ENCODE data around the gene URM1.
"Not testable (repeated sequence)": the region's sequence is repeated elsewhere in the genome, so short reads cannot be mapped to it uniquely, and the experiment has no call there.

Gene URM1

GRCh38 chr9:128412120-128412790 lies 41.1 kb downstream of the URM1 start:
- DNase-seq (ENCODE audit: low spot score), result peak; percentile 64
- peak; percentile 22 for TF ChIP-seq CTCF (IDR thresholded peaks at IDR 0.05; ENCODE audit: extremely low read depth, missing control alignments)

- DNase-seq (ENCODE audit: low spot score), result not testable (repeated sequence)
These were observed 42.6 kb downstream of the URM1 start for GRCh38 chr9:128413728-128414127.

DNA sequence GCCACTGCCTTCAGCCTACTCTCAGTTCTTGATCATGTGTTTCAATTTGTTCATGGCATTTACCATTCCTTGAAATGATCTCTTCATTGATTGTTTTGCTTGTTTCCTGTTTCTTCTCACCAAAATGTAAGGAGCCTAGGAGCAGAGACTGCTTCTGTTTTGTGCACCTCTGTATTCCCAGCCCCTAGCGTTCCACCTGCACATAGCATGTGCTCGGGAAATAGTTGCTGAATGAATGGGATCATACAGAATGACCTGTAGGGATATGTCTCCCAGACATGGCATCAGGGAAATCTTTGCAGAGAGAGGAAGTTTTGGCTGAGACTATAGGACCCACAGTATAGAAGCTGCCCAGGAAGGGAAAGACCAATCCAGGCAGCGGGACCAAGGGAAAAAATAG lies 43.3 kb downstream of the URM1 start:
- no peak for DNase-seq (ENCODE audit: low spot score)
- TF ChIP-seq CTCF (IDR thresholded peaks at IDR 0.05; ENCODE audit: extremely low read depth, missing control alignments), result no peak

- DNase-seq (ENCODE audit: low spot score), result no peak
- TF ChIP-seq CTCF (IDR thresholded peaks at IDR 0.05; ENCODE audit: extremely low read depth, missing control alignments), result no peak
These were observed 44.1 kb downstream of the URM1 start for GRCh38 chr9:128415281-128415680.

- no peak for DNase-seq (ENCODE audit: low spot score)
- no peak for TF ChIP-seq CTCF (IDR thresholded peaks at IDR 0.05; ENCODE audit: extremely low read depth, missing control alignments)
These were observed 44.8 kb downstream of the URM1 start for GRCh38 chr9:128416014-128416413.

GRCh38 chr9:128416432-128417019 lies 45.4 kb downstream of the URM1 start:
- TF ChIP-seq CTCF (IDR thresholded peaks at IDR 0.05; ENCODE audit: extremely low read depth, missing control alignments), result no peak

DNA sequence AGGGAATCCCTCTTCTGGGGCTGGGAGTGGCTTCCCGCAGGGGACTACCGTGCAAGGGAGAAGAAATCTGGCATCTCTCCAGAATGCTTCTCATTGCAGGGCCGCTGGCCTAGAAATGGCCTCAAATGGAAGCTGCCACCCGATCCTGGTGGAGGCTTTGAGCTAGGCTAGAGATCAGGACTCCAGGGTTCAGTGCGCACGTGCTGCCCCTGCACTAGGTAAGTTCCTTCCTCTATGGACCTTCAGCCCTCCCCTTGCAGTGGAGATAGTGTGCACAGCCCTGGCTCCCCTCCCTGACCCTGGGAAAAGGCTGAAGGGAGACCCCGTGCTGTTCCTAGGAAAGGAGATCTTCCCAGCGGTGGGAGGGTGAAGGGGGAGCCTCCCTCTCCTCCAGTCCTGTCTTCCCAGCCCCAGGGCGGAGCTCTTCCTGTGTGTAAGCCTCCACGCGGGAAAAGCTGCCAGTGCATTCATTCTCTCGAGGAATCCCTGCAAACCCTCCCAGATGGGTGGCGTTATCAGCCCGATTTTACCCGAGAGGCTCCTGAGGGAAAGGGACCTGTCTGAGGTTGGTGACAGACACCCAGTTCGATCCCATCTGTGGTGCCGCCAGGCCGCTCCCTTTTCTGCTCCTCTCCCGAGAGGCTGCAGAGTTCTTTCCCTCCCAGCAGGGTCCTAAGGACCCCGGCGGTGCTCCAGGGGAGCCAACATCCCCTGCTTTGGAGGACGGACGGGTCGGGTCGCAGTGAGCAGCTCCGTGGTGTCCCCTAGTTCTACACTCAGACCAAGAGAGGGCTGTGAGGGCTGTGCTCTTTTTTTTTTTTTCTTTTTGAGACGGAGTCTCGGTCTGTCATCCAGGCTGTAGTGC lies 48.1 kb downstream of the URM1 start:
- DNase-seq (ENCODE audit: low spot score), result no peak
- no peak for TF ChIP-seq CTCF (IDR thresholded peaks at IDR 0.05; ENCODE audit: extremely low read depth, missing control alignments)

More at GRCh38 chr9:128416432-128417019, 45.4 kb downstream of the URM1 start:
- DNase-seq (ENCODE audit: low spot score), result no peak
